Stimulated activated CD4-positive, alpha-beta T cell treated with anti-CD3 and anti-CD28 coated beads, Interleukin-4, amount 100 ng/mL, for 4 hours (primary cell): ENCODE measurements around the gene HOXB9.
A peak's percentile ranks its signal among the peaks of the same experiment; 100 is the strongest.

Experiments
- DNase-seq, 2 experiments: peaks; one replicate each; pipeline ENCODE4 v3.0.0-alpha.2; 2020

Gene HOXB9

DNA sequence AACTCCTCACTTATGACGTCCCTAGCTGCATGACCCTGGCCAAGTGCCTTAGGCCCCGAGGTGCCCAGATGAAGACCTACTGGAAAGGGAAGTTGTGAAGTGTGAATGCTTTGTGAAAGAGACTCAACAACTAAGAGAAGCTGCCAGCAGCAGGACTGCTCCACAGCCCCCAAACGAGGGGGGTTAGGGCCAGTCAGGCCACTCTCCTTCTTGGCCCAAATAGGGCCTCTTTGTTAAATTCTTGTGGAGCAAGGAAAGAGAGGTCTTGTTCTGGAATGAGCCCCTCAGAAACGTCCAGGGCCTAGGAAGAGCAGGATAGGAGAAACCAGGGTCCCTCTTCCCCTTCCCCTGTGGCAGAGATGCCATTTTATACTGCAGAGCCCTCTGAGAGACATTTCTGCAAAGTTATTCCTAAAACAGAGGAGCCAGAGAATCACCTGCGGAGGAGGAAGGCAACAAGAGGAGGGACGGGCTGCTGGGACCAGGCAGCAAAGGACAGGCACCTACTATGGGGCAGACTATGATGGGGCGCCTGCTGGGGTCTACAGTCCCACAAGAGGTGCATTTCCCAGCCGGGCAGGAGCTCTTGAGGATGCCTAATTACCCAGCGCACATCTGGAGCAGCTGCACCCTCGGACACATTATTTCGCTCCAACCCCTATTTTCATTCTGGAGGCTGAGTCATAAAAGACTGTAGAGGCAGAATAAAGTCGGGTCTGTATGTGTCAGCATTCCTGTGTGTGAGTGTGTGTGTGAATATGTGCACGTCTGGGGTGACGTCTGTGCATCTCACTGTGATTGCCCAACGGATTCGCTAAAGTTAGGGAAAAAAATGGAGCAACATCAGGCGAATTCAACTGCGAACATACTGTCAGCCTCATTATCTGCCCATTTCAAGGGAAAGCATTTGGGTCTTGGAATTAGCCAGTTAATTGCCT, 11.4 kb upstream of the HOXB9 start:
- no peak for DNase-seq

DNA sequence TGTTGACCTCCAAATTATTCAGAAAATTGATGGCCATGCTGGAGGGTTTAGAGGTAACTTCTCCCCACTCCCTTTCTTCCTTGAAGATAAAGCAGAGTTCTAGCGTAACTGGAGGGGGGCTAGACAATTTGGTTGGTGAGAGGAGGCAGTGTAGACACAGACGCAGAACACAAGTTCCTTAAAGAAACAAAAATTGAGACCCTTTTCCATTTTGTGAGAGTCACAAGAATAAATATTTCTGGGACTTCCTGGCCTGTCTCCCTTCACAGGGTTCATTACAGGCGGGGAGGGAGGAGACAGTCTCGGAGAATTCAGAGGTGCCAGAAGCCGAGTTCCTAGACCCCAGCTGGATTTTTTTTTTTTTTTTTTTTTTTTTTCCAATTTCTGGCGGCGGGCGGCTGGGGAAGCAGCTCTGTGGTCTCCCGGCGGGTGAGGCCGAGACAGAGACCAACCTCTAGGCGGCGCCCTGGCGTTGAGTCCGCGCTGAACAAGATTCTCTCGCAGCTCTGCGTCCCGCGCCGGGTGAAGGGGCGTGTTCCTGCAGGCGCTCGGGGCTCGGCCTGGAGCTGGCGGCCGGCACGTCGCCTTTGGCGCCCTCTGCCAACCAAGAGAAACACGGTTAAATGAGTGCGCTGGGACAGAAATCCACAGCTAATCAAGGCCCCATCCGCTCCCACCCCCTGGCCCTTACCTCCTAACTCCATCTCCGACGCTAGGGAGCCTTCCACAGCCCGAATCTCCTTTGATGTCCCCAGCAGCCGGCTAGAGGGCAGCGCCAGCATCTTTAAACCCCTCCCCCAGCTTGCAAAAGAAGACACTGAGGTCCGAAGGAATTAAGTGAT, 10.2 kb upstream of the HOXB9 start:
- peak; percentile 52 to 65 for DNase-seq

DNA sequence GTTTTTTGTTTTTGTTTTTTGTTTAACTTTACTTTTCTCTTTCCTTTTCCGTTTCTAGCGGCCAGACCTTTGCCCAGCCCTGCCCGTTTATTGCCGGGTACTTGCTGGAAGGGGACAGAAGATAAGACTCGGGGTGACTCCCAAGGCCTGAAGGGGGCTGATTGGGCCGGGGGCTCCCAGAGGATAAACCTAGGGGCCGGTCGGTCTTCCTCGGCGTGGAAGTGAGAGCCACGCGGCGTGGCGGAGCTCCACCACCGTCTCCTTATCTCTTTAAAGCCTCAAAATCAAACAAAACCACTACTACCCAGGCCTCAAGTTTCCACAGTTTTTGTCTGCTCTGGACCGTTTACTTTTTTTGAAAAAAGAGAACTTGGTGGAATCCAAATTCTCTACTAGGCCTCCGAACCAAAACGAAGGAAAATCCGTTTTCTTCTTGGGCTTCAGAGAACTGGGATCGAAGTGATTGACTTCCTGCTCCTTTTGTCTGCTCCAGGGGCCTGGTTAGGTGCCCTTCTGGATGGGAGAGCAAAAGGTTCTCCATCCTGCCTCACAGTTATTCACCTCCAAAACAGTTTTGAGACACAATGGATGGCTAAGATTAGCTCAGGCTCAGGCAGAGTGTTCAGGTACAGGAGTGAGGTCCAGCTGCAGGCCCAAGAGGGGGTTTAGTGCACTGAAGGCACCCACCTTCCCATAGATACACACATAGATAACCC, 8.5 kb upstream of the HOXB9 start:
- DNase-seq: no peak

DNA sequence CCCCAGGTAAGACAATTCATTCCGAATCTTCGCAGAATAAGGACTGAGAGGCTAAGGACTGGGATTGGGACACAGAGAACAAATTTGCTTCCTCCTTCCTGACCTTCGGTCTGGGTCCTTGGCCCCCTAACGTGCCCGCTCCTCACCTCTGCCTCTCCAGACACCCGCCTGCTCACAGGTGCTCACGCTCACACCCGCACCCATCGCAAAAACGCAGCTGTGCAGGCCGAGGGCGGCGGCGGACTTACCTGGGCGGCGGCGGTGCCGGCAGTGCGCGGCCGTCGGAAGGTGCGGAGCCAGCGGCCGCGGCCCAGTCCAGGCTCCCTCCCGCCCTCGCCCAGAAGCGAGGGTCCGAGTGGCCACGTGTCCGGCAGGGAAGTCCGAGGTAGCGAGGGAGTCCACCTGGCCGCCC, 7.1 kb upstream of the HOXB9 start:
- DNase-seq: no peak

DNA sequence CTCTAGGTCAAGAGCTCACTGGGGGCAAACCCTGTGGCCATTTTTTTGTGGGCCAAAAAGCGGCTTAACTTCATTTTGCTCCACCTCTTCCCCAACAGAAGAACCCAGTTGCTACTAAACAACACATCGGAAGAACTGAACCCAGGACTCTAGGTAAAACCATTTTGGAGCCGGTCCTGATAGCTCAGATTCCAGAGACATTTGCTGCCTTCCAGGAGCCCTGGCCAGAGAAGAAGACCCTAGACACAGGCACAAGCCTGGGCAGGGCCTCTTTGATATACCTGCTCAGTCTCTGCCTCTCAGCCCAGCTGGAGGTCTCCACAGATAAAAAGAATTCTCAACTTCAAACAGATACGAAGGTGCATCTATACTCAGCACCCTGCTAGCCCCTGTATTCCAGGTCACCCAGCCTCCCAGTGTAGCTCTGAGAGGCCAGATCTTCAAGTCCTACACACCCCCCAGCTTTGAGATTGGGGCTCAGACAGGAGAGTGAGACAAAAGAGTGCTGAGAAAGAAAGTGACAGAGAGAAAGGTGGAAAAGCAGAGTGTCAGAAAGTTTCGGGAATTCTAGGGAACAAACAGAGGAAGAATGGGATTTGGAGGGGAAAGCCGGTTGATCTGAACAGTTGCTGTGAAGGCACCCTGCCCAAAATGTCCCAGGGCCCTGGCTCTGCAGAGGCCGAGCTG, 6.6 kb upstream of the HOXB9 start:
- no peak for DNase-seq

DNA sequence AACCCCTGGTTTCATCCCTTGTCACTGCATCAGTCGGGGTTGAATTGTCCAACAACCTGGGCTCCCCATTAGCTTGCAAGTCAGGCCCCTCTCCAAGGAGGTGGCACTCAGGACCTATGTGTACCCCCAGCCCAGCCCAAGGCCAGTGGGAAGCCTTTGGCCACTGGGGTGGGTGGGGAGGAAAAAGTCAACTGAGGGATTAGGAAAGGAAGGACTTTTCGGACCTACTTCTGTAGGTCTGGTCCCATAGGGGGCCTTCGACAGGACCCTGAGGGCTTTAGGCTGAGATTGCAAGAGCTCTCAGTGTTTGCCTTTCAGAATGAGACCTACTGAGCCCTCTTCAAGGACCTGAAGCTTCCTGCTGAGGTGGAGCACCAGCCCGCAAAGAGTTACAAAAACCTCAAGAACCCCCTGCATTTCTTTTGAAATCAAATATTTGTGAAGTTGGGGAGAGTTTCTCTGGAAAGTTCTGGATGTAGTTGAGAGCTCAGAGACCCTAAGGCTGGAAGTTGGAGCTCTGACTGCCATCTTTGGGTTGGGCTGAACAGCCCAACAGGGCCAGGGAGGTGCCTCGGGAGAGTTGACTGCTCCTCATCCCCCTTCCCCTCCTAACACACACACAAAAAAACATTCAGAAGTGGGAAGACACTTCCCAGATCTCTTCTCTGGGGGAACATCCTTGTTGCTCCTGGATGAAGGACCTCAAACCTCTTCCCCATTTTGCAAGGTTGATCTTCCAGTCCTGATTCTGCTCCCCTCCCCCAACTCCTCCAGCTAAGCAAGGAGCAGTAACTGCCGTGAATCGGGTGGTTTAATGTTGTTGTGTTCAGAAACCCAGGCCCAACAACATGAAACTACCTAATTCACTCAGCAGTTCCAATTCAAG, 5.8 kb upstream of the HOXB9 start:
- DNase-seq: no peak

DNA sequence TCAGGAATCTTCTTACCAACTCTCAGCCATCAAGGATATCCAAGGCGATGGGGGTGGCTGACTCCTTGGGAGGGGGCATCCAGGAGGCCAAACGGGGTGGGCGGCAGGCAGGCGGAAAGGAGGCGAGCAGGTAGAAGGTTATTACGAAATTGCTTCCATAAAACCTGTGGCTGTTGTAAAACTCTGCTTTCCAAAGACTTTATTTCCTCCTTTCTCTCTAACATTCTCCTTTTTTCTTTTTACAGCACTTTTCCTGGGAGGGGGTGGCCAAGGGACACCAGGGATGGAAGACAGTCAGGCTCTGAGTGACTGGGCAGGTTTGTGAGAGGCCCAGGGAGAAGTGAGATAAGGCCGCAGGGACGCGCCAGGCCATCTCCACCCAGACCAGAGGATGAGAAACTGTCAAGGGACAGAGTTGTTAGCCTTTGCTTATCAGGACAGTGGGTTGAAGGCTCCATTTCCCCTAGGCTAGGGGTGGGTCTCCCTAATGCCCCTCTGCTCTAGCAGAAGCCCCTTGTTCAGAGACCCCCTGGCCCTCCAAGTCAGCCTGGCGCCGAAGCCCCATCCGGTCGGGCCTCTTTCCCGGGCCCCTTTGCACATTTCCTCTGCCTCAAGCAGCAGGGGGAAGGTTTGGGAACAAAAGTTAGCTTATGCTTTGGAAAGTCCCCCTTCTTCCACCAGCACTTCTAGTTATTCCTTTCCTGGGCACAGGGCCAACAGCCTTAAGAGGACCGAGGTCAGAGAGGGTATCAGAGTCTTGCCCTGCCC, 5.0 kb upstream of the HOXB9 start:
- DNase-seq: no peak

DNA sequence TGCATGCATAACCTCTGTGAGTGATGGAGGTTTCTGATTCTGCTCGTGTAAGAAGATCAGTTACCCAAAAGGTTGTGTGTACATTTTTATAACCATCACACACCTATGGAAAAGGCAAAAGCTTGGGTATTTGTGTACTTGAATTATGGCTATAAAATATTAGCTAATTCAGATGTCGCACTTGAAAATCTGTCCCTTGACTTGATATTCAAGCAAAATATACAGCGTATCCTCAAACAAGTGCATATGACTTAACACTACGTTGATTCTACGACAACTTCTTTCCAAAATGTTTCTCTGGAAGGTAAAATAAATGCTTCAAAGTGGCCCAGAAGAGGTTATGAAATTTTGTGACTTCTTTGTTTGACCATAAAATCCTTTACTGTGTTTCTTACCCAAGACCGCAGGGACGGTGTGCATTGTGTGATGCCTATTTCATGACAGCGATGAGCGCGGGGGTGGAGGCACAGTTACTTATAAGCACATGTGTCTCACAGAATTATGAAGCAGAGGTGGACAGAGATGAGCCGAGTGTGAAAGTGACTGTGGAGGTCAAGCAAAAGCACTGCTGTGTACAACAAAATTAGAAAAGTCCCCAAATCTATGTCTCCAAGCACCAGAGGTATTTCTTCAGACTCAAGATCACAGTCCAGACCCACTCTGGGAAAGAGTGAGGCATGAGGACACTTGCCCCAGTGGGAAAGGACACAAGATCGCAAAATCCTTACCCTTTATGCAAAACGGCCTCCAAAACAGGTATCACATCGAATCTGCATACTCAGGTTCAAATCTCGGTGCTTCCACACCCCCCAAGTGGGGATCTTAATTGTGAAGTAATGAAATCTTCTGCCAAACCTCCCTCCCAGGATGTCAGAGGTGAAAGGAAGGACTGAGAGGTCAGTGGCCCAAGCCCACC, 4.1 kb upstream of the HOXB9 start:
- DNase-seq: no peak

DNA sequence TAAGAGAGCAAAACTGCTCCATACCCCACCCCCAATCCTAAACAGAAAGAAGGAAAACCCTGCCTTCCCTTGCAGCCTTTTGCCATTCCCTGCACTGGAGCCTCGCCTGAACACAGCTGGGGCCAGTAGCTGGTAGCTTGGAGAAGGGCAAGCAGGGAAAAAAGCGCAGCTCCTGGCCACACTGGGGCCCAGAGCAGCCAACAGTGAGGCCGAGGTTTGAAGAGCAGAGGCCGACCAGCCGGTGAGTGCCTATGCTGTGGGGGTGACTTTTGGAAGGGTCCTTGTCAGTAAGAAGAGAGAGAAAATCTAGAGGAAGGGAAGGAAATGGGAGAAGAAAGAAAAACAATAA, 3.2 kb upstream of the HOXB9 start:
- DNase-seq: no peak

DNA sequence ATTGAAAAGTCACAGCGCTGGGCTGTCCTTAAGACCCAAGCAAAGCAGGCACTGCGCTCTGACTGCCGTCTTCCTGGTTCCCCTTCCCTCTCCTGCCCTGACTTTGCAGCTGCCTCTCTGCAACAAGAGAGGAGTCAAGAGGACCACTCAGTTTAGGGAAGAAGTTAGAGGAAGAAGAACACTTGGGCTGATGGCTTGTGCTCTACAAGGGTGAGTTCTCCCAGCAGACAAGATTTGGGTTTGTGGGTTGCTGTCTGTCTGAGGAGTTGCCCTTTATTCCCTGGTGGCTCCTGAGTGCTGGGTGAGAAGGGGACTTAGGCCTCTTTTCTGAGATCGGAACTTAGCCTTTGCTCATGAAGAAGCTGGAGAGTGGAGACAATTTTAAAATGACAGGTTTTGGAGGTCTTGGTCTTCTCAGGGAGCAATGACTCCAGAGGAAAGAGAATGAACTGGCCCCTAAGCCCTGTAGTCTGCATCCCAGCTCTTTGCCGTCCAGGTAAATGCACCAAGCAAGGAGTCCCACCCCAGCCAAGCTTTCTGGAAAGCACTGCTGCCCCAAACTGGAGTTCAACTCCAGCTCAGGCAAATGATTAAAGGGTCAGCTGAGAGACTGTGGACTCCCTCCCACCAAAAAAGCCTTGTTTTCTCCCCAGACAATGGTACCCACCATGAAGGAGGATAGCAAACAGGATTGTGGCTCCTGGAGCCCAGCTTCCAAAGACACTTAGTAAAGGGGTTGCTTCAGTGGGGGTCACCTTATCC, 2.7 kb upstream of the HOXB9 start:
- DNase-seq: no peak

DNA sequence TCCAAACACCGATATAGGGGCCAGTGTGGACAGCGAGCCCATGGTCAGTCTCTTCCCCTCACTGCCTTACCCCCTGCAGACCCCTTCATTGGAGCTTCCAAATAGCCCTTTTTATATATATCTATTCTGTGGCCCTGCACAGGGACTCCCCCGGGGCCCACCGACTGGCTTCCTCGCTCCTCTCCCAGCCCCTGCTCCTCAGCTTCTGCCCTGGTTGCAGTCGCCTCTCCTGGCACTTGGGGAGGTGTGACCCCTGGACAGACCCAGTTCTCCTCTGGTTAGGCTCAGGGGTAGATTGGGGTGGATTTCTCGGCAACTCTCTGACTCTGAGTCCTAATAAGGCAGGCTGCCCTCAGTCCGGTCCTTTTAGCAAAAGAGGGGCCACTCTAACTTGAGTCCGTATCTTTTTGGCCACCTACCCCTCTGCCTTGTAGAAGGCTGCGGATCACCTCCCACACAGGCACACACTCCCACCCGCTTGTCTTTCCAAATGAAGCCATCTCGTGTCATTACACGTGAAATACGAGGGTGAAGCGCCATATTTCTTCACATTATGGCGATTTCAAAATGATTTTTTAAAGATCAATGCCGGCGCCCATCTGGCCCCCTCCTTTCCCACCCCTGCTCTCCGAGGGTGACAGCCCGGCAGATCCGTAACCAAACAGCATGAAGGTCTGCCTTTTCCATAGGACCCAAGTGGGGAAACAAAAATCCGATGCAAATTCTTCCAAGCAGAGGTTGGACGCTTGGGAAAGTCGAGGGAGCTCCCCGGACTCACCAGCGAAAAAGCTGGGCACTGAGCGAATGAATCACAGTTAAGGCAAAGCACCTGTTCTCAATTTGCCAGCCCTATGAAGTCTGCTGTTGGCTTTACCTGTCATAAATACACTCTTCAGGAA, 1.7 kb upstream of the HOXB9 start:
- DNase-seq: no peak

DNA sequence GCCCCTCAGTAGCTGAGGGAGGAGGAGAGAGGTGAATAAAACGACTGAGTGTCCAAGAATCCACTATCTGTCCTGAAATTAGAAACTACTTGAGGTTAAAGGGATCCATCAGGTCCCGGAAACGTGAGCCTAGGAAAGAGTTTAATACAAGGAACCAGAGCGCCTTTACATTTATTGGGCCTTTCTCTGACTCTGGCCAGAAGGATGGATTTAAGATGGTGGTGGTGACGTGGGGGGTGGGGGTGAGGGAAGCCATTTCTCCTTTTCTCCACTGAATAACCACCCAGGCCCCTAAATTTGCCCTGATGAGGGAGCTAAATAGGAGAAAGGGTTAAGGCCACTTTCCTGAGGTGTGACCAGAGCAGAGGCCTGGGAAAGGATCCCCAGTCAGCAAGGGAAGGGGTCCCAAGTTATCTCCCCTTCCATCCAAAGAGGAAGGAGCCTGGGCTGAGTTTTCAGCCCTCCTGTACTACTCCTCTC, 1.0 kb upstream of the HOXB9 start:
- DNase-seq: no peak

DNA sequence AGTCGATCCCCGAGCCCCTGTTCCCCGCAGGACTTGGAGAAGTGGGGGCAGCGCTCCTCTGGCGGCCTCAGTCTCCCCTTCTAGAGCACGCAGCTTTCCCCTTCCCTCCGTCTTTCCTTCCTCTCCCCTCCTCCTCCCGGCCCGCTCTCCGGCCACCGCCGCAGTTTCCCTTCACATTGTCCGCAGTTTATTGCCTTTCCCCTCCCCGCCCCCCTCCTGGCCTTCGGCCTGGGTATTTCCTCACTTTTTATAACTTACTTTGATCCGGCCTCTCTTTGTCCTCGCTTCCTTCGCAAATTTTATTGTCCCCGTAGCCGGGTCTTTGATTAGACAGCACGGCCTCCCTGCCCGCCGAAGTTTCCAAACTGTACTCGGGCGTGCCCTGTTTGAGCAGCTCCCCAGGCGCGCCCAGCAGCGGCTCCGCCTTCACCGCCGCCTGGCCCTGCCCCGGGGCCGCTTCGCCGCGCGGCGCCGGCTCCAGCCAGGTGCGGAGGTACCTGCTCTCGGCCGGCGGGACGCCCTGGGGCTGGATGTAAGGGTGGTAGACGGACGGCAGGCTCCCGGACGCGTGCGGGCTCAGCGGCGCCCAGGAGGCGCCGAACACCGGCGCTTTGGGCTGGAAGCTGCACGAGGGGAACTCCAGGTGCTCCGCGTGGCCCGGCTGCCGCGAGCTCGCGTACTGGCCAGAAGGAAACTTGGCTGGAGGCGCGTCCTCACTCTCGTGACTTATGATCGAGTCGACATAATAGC, 488 bp downstream of the HOXB9 start:
- peak; percentile 40 to 53 for DNase-seq

DNA sequence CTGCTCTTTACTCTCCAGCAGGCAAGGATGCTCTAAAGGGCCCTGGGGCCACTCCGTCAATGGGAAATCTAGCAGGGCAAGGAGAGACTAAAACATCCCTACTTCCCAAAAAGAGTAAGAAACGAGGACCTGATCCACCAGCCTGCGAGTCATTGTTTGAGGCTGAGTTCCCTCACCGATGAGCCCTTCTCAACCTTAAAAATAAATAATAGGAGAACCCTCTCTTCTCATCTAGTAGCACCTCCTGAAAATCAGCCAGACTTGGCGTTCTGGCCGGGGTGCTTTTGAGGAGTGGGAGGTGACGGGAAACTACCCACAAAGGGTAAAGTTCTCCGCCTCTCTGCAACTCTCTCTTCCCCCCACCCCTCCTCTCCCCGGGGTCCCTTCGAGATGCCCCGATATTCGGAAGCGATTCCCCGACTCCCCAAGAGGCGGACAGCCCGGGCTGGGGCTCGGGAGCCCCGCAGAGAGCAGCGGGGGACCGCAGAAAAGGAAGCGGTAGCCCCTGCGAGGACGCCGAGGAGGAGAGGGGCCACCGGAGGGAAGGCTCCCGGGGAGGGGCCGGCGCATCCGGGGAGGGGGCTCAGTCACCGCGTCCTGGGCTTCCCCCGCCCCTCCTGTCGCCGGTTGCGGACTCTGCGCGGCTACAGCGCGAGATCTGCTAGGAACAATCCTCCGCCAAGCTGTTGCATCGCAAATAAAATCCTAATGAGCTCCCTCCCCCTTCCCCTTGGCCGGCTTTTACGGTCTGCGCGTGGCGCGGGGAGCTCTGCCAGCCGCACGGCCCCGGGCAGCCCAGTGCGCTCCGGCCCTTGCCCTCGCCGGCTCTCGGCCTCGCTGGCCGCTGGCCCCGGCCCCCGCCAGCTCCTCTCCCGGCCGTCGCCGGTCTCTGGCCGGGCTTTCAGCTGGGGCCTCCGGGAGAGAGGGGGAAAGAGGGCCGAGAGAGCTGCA, 1.3 kb downstream of the HOXB9 start:
- DNase-seq: no peak

DNA sequence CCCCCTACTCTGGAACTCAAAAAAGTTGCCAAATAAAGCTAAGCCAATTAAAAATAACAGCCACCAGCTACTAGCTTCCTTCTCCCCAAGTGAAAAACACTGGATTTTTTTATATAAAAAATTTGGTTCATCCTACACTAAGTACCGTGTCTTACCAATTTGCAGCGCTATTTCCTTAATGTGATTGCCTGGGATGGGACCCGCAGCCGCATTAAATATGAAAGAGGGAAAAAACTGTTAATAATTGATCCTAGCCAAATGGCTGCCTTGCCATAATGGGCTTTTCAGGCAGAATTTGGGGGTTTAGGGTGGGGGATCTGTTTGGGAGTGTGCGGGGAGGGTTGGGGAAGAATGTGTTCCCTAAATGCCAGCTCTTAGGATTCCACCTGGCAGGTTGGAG, 2.0 kb downstream of the HOXB9 start:
- no peak for DNase-seq

DNA sequence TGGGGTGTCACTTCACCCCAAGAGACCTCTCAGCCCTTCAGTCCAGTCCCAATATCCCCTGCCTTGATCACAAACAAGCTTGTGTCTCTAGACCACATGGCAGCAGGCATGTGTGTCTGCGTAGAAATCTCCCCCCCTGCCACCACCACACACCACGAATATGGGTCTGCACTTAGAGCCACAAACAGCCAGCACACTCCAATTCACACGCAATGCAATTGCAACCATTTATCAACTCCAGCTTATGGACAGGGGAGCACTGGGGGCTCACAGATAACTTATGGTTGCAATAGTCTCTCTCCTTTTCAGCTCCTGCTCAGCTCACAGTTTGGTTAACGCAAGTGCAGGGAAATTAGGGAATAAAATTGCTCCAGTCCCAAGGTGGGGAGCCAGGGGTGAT, 2.6 kb downstream of the HOXB9 start:
- DNase-seq: no peak
